WERI-Rb-1 (cell line): ENCODE data around the gene C1orf50.

Source experiments
- DNase-seq: peaks from one replicate; pipeline ENCODE4 v3.0.0-alpha.2; 2020
- H3K27ac ChIP-seq: fragments of 250-450 bp; sonication (Bioruptor Pico); 2 replicates; pipeline ENCODE4 v1.5.1; 2020; ENCODE audit warnings: mild to moderate bottlenecking, moderate library complexity
- H3K27me3 ChIP-seq: fragments of 250-450 bp; sonication (Bioruptor Pico); 2 replicates; pipeline ENCODE4 v1.5.1; 2021; ENCODE audit warnings: mild to moderate bottlenecking, low read depth, moderate library complexity; ENCODE audit not compliant: insufficient read depth, severe bottlenecking
- H3K36me3 ChIP-seq: fragments of 250-450 bp; sonication (Bioruptor Pico); 2 replicates; pipeline ENCODE4 v1.5.1; 2020; ENCODE audit warnings: mild to moderate bottlenecking, moderate library complexity
- H3K4me3 ChIP-seq: 2 replicates; pipeline ENCODE4 v1.5.1; 2011; ENCODE audit warnings: low read depth, mild to moderate bottlenecking, control low read depth, low read length
- H3K9me3 ChIP-seq: fragments of 250-450 bp; sonication (Bioruptor Pico); 2 replicates; pipeline ENCODE4 v1.5.1; 2021; ENCODE audit warnings: mild to moderate bottlenecking, moderate library complexity; ENCODE audit not compliant: severe bottlenecking
- TF ChIP-seq, protein P1 (sequence below): IDR thresholded peaks from 2 replicates; pipeline ENCODE4 v1.5.1; 2011; ENCODE audit warnings: low read depth, mild to moderate bottlenecking, control low read depth, inconsistent platforms, low read length

The C1orf50 gene

GRCh38 chr1:42735056-42735455 is 32.0 kb upstream of the C1orf50 start:
- TF ChIP-seq, protein P1, sequence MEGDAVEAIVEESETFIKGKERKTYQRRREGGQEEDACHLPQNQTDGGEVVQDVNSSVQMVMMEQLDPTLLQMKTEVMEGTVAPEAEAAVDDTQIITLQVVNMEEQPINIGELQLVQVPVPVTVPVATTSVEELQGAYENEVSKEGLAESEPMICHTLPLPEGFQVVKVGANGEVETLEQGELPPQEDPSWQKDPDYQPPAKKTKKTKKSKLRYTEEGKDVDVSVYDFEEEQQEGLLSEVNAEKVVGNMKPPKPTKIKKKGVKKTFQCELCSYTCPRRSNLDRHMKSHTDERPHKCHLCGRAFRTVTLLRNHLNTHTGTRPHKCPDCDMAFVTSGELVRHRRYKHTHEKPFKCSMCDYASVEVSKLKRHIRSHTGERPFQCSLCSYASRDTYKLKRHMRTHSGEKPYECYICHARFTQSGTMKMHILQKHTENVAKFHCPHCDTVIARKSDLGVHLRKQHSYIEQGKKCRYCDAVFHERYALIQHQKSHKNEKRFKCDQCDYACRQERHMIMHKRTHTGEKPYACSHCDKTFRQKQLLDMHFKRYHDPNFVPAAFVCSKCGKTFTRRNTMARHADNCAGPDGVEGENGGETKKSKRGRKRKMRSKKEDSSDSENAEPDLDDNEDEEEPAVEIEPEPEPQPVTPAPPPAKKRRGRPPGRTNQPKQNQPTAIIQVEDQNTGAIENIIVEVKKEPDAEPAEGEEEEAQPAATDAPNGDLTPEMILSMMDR, result no peak
- no peaks in the 10 kb centered on the region for H3K36me3 ChIP-seq
- no peaks in the 10 kb centered on the region for H3K27me3 ChIP-seq
- DNase-seq, result no peak
- H3K9me3 ChIP-seq, result no peaks in the 10 kb centered on the region
- H3K4me3 ChIP-seq, result no peak overlapping the region
- H3K27ac ChIP-seq, result no peak overlapping the region

DNA sequence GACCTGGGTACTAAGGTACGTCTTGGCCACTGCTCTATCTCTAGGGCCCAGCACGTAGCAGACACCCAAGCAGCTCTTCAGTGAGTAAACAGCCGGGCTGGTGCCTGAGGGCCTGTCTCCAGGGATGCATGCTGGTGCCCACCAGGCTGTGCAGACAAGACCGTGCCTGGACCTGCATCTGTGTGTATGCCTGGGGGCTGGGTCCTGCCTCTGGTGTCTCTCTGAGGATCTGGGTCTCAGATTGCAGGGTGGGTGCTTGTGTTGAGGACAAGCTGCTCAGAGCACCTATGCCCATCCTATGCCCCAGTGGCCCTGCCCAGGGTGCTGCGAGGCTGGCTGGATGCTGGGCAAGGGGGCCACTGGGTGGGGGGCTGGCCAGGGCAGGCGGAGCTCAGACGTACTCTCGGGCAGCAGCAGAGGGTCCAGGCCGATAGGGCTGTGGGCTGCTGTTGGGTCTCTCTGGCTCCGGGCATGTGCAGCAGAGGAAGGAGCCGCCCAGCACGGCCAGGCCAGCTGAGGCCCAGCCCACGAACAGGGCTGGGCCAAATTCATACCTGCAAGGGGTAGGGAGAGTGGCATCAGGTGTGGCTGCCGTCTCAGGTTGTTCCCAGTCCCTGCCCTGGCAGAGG is 31.5 kb upstream of the C1orf50 start:
- no peak for DNase-seq
- no peaks in the 10 kb centered on the region for H3K36me3 ChIP-seq
- no peaks in the 10 kb centered on the region for H3K9me3 ChIP-seq
- H3K27me3 ChIP-seq, result no peaks in the 10 kb centered on the region
- no peak overlapping the region for H3K27ac ChIP-seq
- no peak overlapping the region for H3K4me3 ChIP-seq
- TF ChIP-seq, protein P1, result no peak

DNA sequence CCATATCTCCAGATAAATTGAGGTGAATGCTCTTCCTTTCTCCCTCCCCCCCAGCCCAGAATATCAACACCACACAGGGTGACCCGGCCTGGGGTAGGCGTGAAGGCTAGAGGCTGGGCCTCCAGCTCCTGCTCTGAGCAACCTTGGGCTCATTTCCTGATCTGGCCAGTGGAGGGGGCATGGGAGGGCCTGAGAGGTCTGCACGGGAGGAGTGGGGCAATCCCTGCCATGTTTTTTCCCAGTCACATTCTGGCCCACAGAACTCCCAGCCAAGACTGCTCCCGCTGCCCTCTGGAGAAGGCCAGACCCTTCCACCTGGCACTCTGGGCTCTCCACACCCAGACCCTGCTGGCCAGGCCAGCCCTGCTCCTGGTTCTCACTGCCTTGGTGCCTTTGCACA is 30.9 kb upstream of the C1orf50 start:
- H3K27me3 ChIP-seq, result no peaks in the 10 kb centered on the region
- H3K27ac ChIP-seq, result no peak overlapping the region
- DNase-seq, result peak; percentile 66
- H3K4me3 ChIP-seq, result no peak overlapping the region
- TF ChIP-seq, protein P1, result peak; percentile 67
- no peaks in the 10 kb centered on the region for H3K36me3 ChIP-seq
- no peaks in the 10 kb centered on the region for H3K9me3 ChIP-seq

DNA sequence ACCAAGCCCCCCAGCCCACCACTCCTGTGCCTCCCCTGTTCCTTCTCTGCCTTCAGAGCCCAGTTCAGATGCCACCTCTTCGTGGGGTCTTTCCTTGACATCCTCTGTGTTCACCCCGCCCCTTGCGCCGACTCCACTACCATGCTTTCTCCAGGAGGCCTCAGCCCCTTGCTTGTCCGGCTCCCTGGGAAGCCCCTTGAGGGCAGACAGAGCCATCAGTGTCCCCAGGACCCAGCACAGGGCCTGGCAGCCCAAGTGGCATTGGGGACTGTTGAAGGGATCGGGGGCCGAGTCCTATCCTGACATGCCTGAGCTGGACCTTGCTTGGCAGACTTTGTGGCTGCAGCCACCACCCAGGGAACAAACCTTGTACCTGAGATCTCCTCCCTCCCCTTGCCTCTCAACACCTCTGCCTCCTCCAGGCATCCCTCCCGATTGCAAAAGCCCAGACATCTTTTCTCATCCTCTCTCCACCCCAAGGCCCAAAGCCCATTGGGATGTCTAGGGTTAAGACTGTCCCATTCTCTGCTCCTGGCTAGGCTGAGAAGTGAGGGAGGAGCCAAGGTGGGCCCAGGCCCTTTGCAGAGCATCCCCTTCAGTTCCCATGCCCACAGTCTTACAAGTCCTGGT is 30.4 kb upstream of the C1orf50 start:
- no peak overlapping the region for H3K27ac ChIP-seq
- TF ChIP-seq, protein P1, result no peak
- H3K4me3 ChIP-seq, result no peak overlapping the region
- H3K36me3 ChIP-seq, result no peaks in the 10 kb centered on the region
- DNase-seq, result no peak
- no peaks in the 10 kb centered on the region for H3K9me3 ChIP-seq
- H3K27me3 ChIP-seq, result no peaks in the 10 kb centered on the region

DNA sequence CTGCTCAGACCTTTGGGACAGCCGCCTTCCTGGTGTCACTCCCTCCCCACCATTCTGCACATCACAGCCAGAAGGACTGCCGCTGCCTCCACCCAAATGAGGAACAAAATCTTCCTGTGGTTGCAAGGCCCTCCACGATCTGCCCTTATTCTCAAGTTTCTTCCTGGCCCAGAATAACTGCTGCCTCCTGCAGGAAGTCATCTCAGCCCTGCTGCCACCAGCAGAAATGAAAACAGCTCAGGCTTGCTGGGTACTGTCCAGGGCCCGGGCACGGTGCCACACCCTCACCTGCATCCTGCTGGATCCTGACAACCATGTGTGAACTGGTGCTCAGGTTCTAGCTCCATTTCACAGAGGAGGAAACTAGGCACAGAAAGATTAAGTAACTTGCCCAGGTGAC is 29.8 kb upstream of the C1orf50 start:
- TF ChIP-seq, protein P1, result no peak
- H3K36me3 ChIP-seq, result no peaks in the 10 kb centered on the region
- no peak overlapping the region for H3K4me3 ChIP-seq
- no peaks in the 10 kb centered on the region for H3K27me3 ChIP-seq
- H3K27ac ChIP-seq, result no peak overlapping the region
- DNase-seq, result no peak
- no peaks in the 10 kb centered on the region for H3K9me3 ChIP-seq
